MM.1S (cell line): ENCODE data around the gene PTPRA.
A peak's percentile ranks its signal among the peaks of the same experiment; 100 is the strongest.

Experiments
- DNase-seq: peaks from one replicate; pipeline ENCODE4 v3.0.0-alpha.2; 2015
- H2AFZ ChIP-seq: fragments of 300-600 bp; sonication (generic); 2 replicates; pipeline ENCODE4 v1.6.0; 2016; ENCODE audit warnings: antibody characterized with exemption, low read length
- H3F3A ChIP-seq: fragments of 300-600 bp; sonication (generic); 2 replicates; pipeline ENCODE4 v1.6.1; 2016; ENCODE audit warnings: mild to moderate bottlenecking, antibody characterized with exemption, low read length, moderate library complexity, mixed read lengths; ENCODE audit not compliant: insufficient read depth
- H3K27ac ChIP-seq: fragments of 300-600 bp; sonication (generic); 2 replicates; pipeline ENCODE4 v1.5.1; 2016; ENCODE audit warnings: mild to moderate bottlenecking, low read length
- H3K27me3 ChIP-seq: fragments of 300-600 bp; sonication (generic); replicated peaks from 2 replicates; pipeline ENCODE4 v1.6.0; 2016; ENCODE audit warnings: low read length; ENCODE audit not compliant: insufficient read depth
- H3K36me3 ChIP-seq: fragments of 300-600 bp; sonication (generic); replicated peaks from 2 replicates; pipeline ENCODE4 v1.6.1; 2016; ENCODE audit warnings: mild to moderate bottlenecking, low read length, mixed read lengths; ENCODE audit not compliant: insufficient read depth
- H3K4me1 ChIP-seq: fragments of 300-600 bp; sonication (generic); 2 replicates; pipeline ENCODE4 v1.6.1; 2016; ENCODE audit warnings: low read length, mixed read lengths
- H3K4me2 ChIP-seq: fragments of 300-600 bp; sonication (generic); 2 replicates; pipeline ENCODE4 v1.6.0; 2016; ENCODE audit warnings: low read depth, low read length
- H3K4me3 ChIP-seq: fragments of 300-600 bp; sonication (generic); 2 replicates; pipeline ENCODE4 v1.5.1; 2016; ENCODE audit warnings: low read length, mixed read lengths
- H3K79me2 ChIP-seq: fragments of 300-600 bp; sonication (generic); 2 replicates; pipeline ENCODE4 v1.6.1; 2016; ENCODE audit warnings: mixed run types, low read length, mixed read lengths
- H3K9ac ChIP-seq: fragments of 300-600 bp; sonication (generic); 2 replicates; pipeline ENCODE4 v1.6.1; 2016; ENCODE audit warnings: low read length, mixed read lengths
- H3K9me2 ChIP-seq: fragments of 300-600 bp; sonication (generic); replicated peaks from 2 replicates; pipeline ENCODE4 v1.6.1; 2016; ENCODE audit warnings: mild to moderate bottlenecking, low read length, mixed read lengths; ENCODE audit not compliant: insufficient read depth
- H3K9me3 ChIP-seq: fragments of 300-600 bp; sonication (generic); replicated peaks from 2 replicates; pipeline ENCODE4 v1.6.1; 2016; ENCODE audit warnings: mild to moderate bottlenecking, low read length, mixed read lengths; ENCODE audit not compliant: insufficient read depth
- H4K20me1 ChIP-seq: fragments of 300-600 bp; sonication (generic); 2 replicates; pipeline ENCODE4 v1.6.1; 2016; ENCODE audit warnings: mild to moderate bottlenecking, low read length, moderate library complexity, mixed read lengths; ENCODE audit not compliant: insufficient read depth
- CTCF ChIP-seq: fragments of 300-600 bp; sonication (generic); IDR thresholded peaks from 2 replicates; pipeline ENCODE4 v1.5.1; 2016; ENCODE audit warnings: antibody characterized with exemption, low read length, mixed read lengths
- EZH2 ChIP-seq: fragments of 300-600 bp; sonication (generic); optimal IDR thresholded peaks from 2 replicates; pipeline ENCODE3; 2017; ENCODE audit warnings: low read depth, mild to moderate bottlenecking, antibody characterized with exemption, low read length, mixed read lengths
- EZH2phosphoT487 ChIP-seq: fragments of 300-600 bp; sonication (generic); IDR thresholded peaks from 2 replicates; pipeline ENCODE4 v1.6.1; 2018; ENCODE audit warnings: antibody characterized with exemption, low read length

The PTPRA gene

GRCh38 chr20:2840138-2840966 lies 32.9 kb upstream of the PTPRA start, which contains the start of the genes PCED1A and VPS16:
PCED1A (minus strand) TSS chr20:2840655; CDS start chr20:2839912, 743 bp downstream.
VPS16 (plus strand) TSS chr20:2840745; CDS start chr20:2840775, 30 bp downstream.
- no peaks in the 10 kb centered on the region for H3K9me3 ChIP-seq
- no peaks in the 10 kb centered on the region for H3K27me3 ChIP-seq
- H4K20me1 ChIP-seq, result no peaks in the 10 kb centered on the region
- no peaks in the 10 kb centered on the region for H3K9me2 ChIP-seq
- H3K4me3 ChIP-seq, result peak within 1 kb of the TSS; percentile 97
- peak within 1 kb of the TSS; percentile 96 for H3K4me2 ChIP-seq
- H3K9ac ChIP-seq, result peak within 1 kb of the TSS; percentile 94
- peak; percentile 82 for DNase-seq
- TF ChIP-seq CTCF, result no peak
- no peak for TF ChIP-seq EZH2
- no peaks in the 10 kb centered on the region for H3K36me3 ChIP-seq
- no peaks in the 10 kb centered on the region for H3F3A ChIP-seq
- H3K27ac ChIP-seq, result peak within 1 kb of the TSS; percentile 44; the same call in 1 of the 2 replicates
- H3K4me1 ChIP-seq, result peaks cover 5% of the 10 kb centered on the region; the same call in 1 of the 2 replicates
- H3K79me2 ChIP-seq, result peaks cover 10% of the 10 kb centered on the region
- H2AFZ ChIP-seq, result peak within 1 kb of the TSS; percentile 97

- Histone ChIP-seq H3K9me2 (no peaks in the 10 kb centered on the region), H4K20me1 (no peaks in the 10 kb centered on the region), H3K9me3 (no peaks in the 10 kb centered on the region), H2AFZ (peak overlapping the region; percentile 92), H3F3A (no peaks in the 10 kb centered on the region), H3K4me2 (peak overlapping the region; percentile 67), H3K79me2 (peaks cover 10% of the 10 kb centered on the region), H3K27ac (no peak overlapping the region), H3K36me3 (no peaks in the 10 kb centered on the region), H3K27me3 (no peaks in the 10 kb centered on the region), H3K9ac (peak overlapping the region; percentile 59; the same call in 1 of the 2 replicates), H3K4me3 (peak overlapping the region; percentile 97), H3K4me1 (peaks cover 5% of the 10 kb centered on the region; the same call in 1 of the 2 replicates)
- peak; percentile 29 for DNase-seq
- TF ChIP-seq CTCF (no peak), EZH2 (no peak), EZH2phosphoT487 (no peak)
Observed at GRCh38 chr20:2840967-2841531, 32.2 kb upstream of the PTPRA start.

GRCh38 chr20:2845607-2846006 lies 27.7 kb upstream of the PTPRA start:
- TF ChIP-seq EZH2 (no peak), EZH2phosphoT487 (no peak), CTCF (no peak)
- H3K4me1 ChIP-seq, result no peaks in the 10 kb centered on the region

More at GRCh38 chr20:2845607-2846006, 27.7 kb upstream of the PTPRA start:
- DNase-seq, result no peak
- H2AFZ ChIP-seq, result no peak overlapping the region
- no peaks in the 10 kb centered on the region for H3F3A ChIP-seq
- H3K27me3 ChIP-seq, result no peaks in the 10 kb centered on the region
- H3K9me3 ChIP-seq, result no peaks in the 10 kb centered on the region
- no peak overlapping the region for H3K4me2 ChIP-seq
- H3K4me3 ChIP-seq, result no peak overlapping the region
- H3K9me2 ChIP-seq, result no peaks in the 10 kb centered on the region
- no peak overlapping the region for H3K27ac ChIP-seq
- no peaks in the 10 kb centered on the region for H4K20me1 ChIP-seq
- H3K79me2 ChIP-seq, result peaks cover 10% of the 10 kb centered on the region
- H3K9ac ChIP-seq, result no peak overlapping the region
- no peaks in the 10 kb centered on the region for H3K36me3 ChIP-seq
